GM12878 (cell line): ENCODE data around the gene CDC42BPB. TPM values are rescaled to one million over a fixed set of nuclear protein-coding genes. Genes with fewer than 3 reads are reported as not detected.

Source experiments
- ATAC-seq: fragments of 200-7000 bp; cut with Tn5 transposase; 3 replicates; pipeline ENCODE4 v1.9.1; 2020; ENCODE audit warnings: mild to moderate bottlenecking, moderate library complexity
- BruUV-seq: library from RNA; stranded (reverse); fragments of 400-500 nt; replicated peaks from 2 replicates; lab custom pipeline; 2021; lab: Mats Ljungman, UMichigan
- CTCF ChIA-PET: fragments of 300-600 bp; sonication (Branson Sonifier 250); formaldehyde crosslinking; extraction: SDS; loops from one replicate; lab custom pipeline; 2021; ENCODE audit warnings: inconsistent platforms; lab: Yijun Ruan, JAX
- POLR2A ChIA-PET: fragments of 350-600 bp; formaldehyde crosslinking; extraction: SDS; loops from one replicate; lab custom pipeline; 2021; ENCODE audit warnings: inconsistent platforms; lab: Charles Lee
- RAD21 ChIA-PET: fragments of 300-600 bp; sonication (Branson Sonifier 250); formaldehyde crosslinking; loops from one replicate; lab custom pipeline; 2023; ENCODE audit warnings: antibody characterized with exemption; ENCODE audit not compliant: unreplicated experiment; lab: Charles Lee
- SMC1A ChIA-PET: fragments of 300-600 bp; sonication (Branson Sonifier 250); formaldehyde crosslinking; loops from one replicate; lab custom pipeline; 2023; ENCODE audit not compliant: unreplicated experiment, uncharacterized antibody; lab: Charles Lee
- DNase-seq: peaks from one replicate; pipeline ENCODE4 v3.0.0-alpha.2; 2011; ENCODE audit warnings: low read depth, low spot score
- FAIRE-seq: peaks from 3 replicates; lab custom pipeline; 2011; peaks lifted over from hg19 to GRCh38; lab: Jason Lieb, UNC
- H2AFZ ChIP-seq: 2 replicates; pipeline ENCODE4 v1.6.0; 2011; ENCODE audit warnings: low read depth, low read length, control low read depth; ENCODE audit not compliant: control insufficient read depth
- H3K27ac ChIP-seq: 2 replicates; pipeline ENCODE4 v1.5.1; 2011; ENCODE audit warnings: control low read depth; ENCODE audit not compliant: control insufficient read depth, insufficient read depth
- H3K27me3 ChIP-seq, 2 experiments: replicated peaks in 1 of 2; 2 replicates each; pipeline versions ENCODE4 v1.6.0 to v1.6.1; 2011; ENCODE audit warnings: low read length in 1 of 2; ENCODE audit not compliant: control insufficient read depth in 2 of 2, insufficient read depth in 2 of 2
- H3K36me3 ChIP-seq, 2 experiments: 2 replicates each; pipeline ENCODE4 v1.5.1; 2011; ENCODE audit warnings: low read length in 1 of 2; ENCODE audit not compliant: control insufficient read depth in 2 of 2, insufficient read depth in 2 of 2
- H3K4me1 ChIP-seq: 2 replicates; pipeline ENCODE4 v1.6.1; 2011; ENCODE audit warnings: mild to moderate bottlenecking, low read length, moderate library complexity, mixed read lengths; ENCODE audit not compliant: control insufficient read depth, insufficient read depth
- H3K4me2 ChIP-seq: 2 replicates; pipeline ENCODE4 v1.6.0; 2011; ENCODE audit warnings: control low read depth; ENCODE audit not compliant: control insufficient read depth, insufficient read depth
- H3K4me3 ChIP-seq: fragments of 200-600 bp; sonication (generic); 2 replicates; pipeline ENCODE4 v1.5.1; 2016
- H3K79me2 ChIP-seq: 2 replicates; pipeline ENCODE4 v1.6.0; 2011; ENCODE audit warnings: low read length; ENCODE audit not compliant: control insufficient read depth, insufficient read depth
- H3K9ac ChIP-seq: 2 replicates; pipeline ENCODE4 v1.8.0; 2011; ENCODE audit warnings: low read length, control low read depth, mixed read lengths; ENCODE audit not compliant: control insufficient read depth, insufficient read depth
- H3K9me3 ChIP-seq: replicated peaks from 3 replicates; pipeline ENCODE4 v1.5.1; 2011; ENCODE audit warnings: mild to moderate bottlenecking, low read length; ENCODE audit not compliant: control insufficient read depth, insufficient read depth
- H4K20me1 ChIP-seq: 2 replicates; pipeline ENCODE4 v1.6.0; 2011; ENCODE audit not compliant: control insufficient read depth, insufficient read depth
- ATF7 ChIP-seq: fragments of 450-650 bp; IDR thresholded peaks from 2 replicates; pipeline ENCODE4 v1.6.1; 2016; ENCODE audit warnings: low read depth, mild to moderate bottlenecking
- CBX5 ChIP-seq: sonication (generic); IDR thresholded peaks from 2 replicates; pipeline ENCODE4 v1.6.1; 2016; ENCODE audit warnings: low read depth, moderate library complexity, mild to moderate bottlenecking, inconsistent platforms
- CHD2 ChIP-seq: IDR thresholded peaks from 2 replicates; pipeline ENCODE4 v1.6.1; 2011; ENCODE audit warnings: low read depth, low read length, improper control_type of control experiment, borderline replicate concordance
- CTCF ChIP-seq, 3 experiments: IDR thresholded peaks in 2 of 3; conservative IDR thresholded peaks in 1 of 3; 2 replicates each; pipeline ENCODE4 v1.5.1; 2011; ENCODE audit warnings: low read depth in 3 of 3, low read length in 3 of 3, mild to moderate bottlenecking in 3 of 3, control low read depth in 2 of 3, moderate library complexity in 2 of 3, inconsistent platforms in 1 of 3, mixed read lengths in 1 of 3; ENCODE audit not compliant: control insufficient read depth in 2 of 3, insufficient read depth in 1 of 3; ENCODE audit errors: extremely low read depth in 1 of 3
- EZH2 ChIP-seq: IDR thresholded peaks from 2 replicates; pipeline ENCODE4 v1.6.1; 2012; ENCODE audit warnings: low read depth, mild to moderate bottlenecking, control low read depth, inconsistent platforms, low read length, borderline replicate concordance; ENCODE audit not compliant: control insufficient read depth
- IKZF2 ChIP-seq, 2 experiments: fragments of 450-650 bp; IDR thresholded peaks; 2 replicates each; pipeline ENCODE4 v1.6.1; 2017; ENCODE audit warnings: mild to moderate bottlenecking in 2 of 2, moderate library complexity in 2 of 2
- IRF4 ChIP-seq: IDR thresholded peaks from 2 replicates; pipeline ENCODE4 v1.6.1; 2011; ENCODE audit warnings: low read depth, low read length
- IRF5 ChIP-seq: fragments of 450-650 bp; IDR thresholded peaks from 2 replicates; pipeline ENCODE4 v1.6.1; 2017; ENCODE audit warnings: borderline replicate concordance
- NFYB ChIP-seq: IDR thresholded peaks from 2 replicates; pipeline ENCODE4 v1.6.1; 2011; ENCODE audit warnings: low read depth, mild to moderate bottlenecking, low read length, improper control_type of control experiment, moderate library complexity; ENCODE audit not compliant: insufficient read depth
- NR2C1 ChIP-seq: fragments of 450-650 bp; IDR thresholded peaks from 2 replicates; pipeline ENCODE4 v1.6.1; 2017; ENCODE audit warnings: antibody characterized with exemption, mild to moderate bottlenecking, moderate library complexity
- POU2F2 ChIP-seq: IDR thresholded peaks from 3 replicates; pipeline ENCODE4 v1.6.1; 2011; ENCODE audit warnings: low read depth, mild to moderate bottlenecking, low read length, borderline replicate concordance
- RCOR1 ChIP-seq: conservative IDR thresholded peaks from 2 replicates; pipeline ENCODE4 v1.6.1; 2012; ENCODE audit warnings: low read depth, low read length, improper control_type of control experiment
- SMC3 ChIP-seq: IDR thresholded peaks from 2 replicates; pipeline ENCODE4 v1.6.1; 2011; ENCODE audit warnings: low read length, improper control_type of control experiment, borderline replicate concordance
- TCF3 ChIP-seq: IDR thresholded peaks from 2 replicates; pipeline ENCODE4 v1.6.1; 2012; ENCODE audit warnings: low read depth, mild to moderate bottlenecking, low read length, borderline replicate concordance; ENCODE audit not compliant: insufficient read depth
- WGBS: methylation state at CpG from one replicate; pipeline ENCODE4 v1.1.6; 2016; ENCODE audit warnings: low lambda C conversion rate; ENCODE audit not compliant: insufficient replicate concordance, insufficient coverage; ENCODE audit errors: missing lambda C conversion rate; 5-methylcytosine and 5-hydroxymethylcytosine counted together
- in situ Hi-C: fragments of 300-500 bp; cut with MboI; formaldehyde crosslinking; loops from 9 replicates; pipeline ENCODE4 v1.14.3; 2018; ENCODE audit warnings: mixed read lengths
- intact Hi-C: fragments of 100-400 bp; cut with micrococcal nuclease; formaldehyde crosslinking; loops from one replicate; pipeline ENCODE4 v1.14.2; 2022; ENCODE audit not compliant: unreplicated experiment
- polyA plus RNA-seq, 11 experiments: library from polyadenylated mRNA; depleted of rRNA in 4 of 11; unstranded in 6 of 11; stranded (reverse) in 5 of 11; fragments of >200 nt; fragmentation: Nextera tagmentation in 4 of 11; fragmentation: Illumina TruSeq in 1 of 11; extraction: Ambion mirVana in 4 of 11; extraction: Trizol in 1 of 11; gene quantifications; 1 replicate in 1 of 11; 2 replicates in 10 of 11; pipeline versions ENCODE4 v1.2.1 to v1.2.3, GENCODE V29; 2011 to 2016; ENCODE audit warnings: inconsistent platforms in 2 of 11, missing spikeins in 2 of 11, low read depth in 1 of 11
- total RNA-seq, 4 experiments: library from RNA; depleted of rRNA in 3 of 4; stranded (reverse); fragments of >200 nt in 3 of 4; fragmentation: Illumina TruSeq in 1 of 4; extraction: Trizol in 1 of 4; gene quantifications; 2 replicates each; pipeline versions ENCODE4 v1.2.1 to v1.2.3, GENCODE V29; 2013 to 2021

The CDC42BPB gene
- total and polyA plus RNA-seq, 10 of the 15 experiments (the other 5 are each of a cell fraction or from before 2014, with no cell fraction given): 0.42 to 22.1 (median 13.3) TPM

- TF ChIP-seq IKZF2 (IDR thresholded peaks at IDR 0.05) (no peak), RCOR1 (no peak), IRF5 (no peak), SMC3 (no peak)
- no TSS peak for BruUV-seq
- intact Hi-C loops: no loop called here
- no peaks in the 10 kb centered on the region for H4K20me1 ChIP-seq
- no peak overlapping the region for H3K9ac ChIP-seq
- POLR2A ChIA-PET: no interaction called here
- in situ Hi-C loops: no loop called here
- no peak overlapping the region for H3K27ac ChIP-seq
- DNase-seq (no peak), ATAC-seq (no peak), FAIRE-seq (no peak)
- RAD21 ChIA-PET: interaction anchor here (0.5 kb wide), 1 partner anchor 240 kb away, joined by 4 read pairs; no protein-coding TSS in a partner anchor
- peaks cover 14% of the 10 kb centered on the region for H3K4me1 ChIP-seq
- H3K4me3 ChIP-seq: no peak overlapping the region
- H3K9me3 ChIP-seq: no peaks in the 10 kb centered on the region
- SMC1A ChIA-PET: no interaction called here
- CTCF ChIA-PET: interaction anchor here (0.6 kb wide), 1 partner anchor 256 kb away, joined by 3 read pairs; no protein-coding TSS in a partner anchor
- H3K36me3 ChIP-seq: peaks cover 9 to 10% of the 10 kb centered on the region in 2 experiments; a peak in 3 of 4 replicates
- no peaks in the 10 kb centered on the region for H3K27me3 ChIP-seq
- H3K4me2 ChIP-seq: no peak overlapping the region
- no peaks in the 10 kb centered on the region for H3K79me2 ChIP-seq
- WGBS: 60% methylated on average over 6 of the region's 6 CpGs
- H2AFZ ChIP-seq: no peak overlapping the region
These were observed 105.1 kb downstream of the CDC42BPB start for GRCh38 chr14:102952276-102952675.

- POLR2A ChIA-PET: no interaction called here
- SMC1A ChIA-PET: no interaction called here
- Histone ChIP-seq H3K4me3 (no peak overlapping the region), H2AFZ (no peak overlapping the region), H4K20me1 (no peaks in the 10 kb centered on the region), H3K9ac (no peak overlapping the region), H3K9me3 (no peaks in the 10 kb centered on the region), H3K79me2 (no peaks in the 10 kb centered on the region), H3K4me1 (peaks cover 19% of the 10 kb centered on the region), H3K27me3 (no peaks in the 10 kb centered on the region), H3K4me2 (no peak overlapping the region), H3K27ac (no peak overlapping the region), H3K36me3 (peaks cover 9 to 10% of the 10 kb centered on the region in 2 experiments; a peak in 3 of 4 replicates)
- in situ Hi-C loops (no loop called here), intact Hi-C loops (no loop called here)
- BruUV-seq: no TSS peak
- DNase-seq (no peak), FAIRE-seq (no peak), ATAC-seq (no peak)
- RAD21 ChIA-PET: interaction anchor here (0.5 kb wide), 1 partner anchor 239 kb away, joined by 4 read pairs; no protein-coding TSS in a partner anchor
- WGBS: 75% methylated on average over 8 of the region's 8 CpGs
- CTCF ChIA-PET: no interaction called here
- no peak for TF ChIP-seq EZH2
- TF ChIP-seq CTCF (IDR thresholded peaks at IDR 0.05 in 2 of 3, conservative IDR thresholded peaks at IDR 0.05 in 1 of 3; ENCODE audit: control insufficient read depth in 2 of 3, extremely low read depth in 1 of 3, insufficient read depth in 1 of 3, low read depth in 3 of 3, low read length in 3 of 3): no peak
- no peak for TF ChIP-seq IKZF2 (IDR thresholded peaks at IDR 0.05)
- TF ChIP-seq CHD2: no peak
- TF ChIP-seq POU2F2: no peak
- no peak for TF ChIP-seq ATF7
- TF ChIP-seq IRF4: no peak
- no peak for TF ChIP-seq CBX5
- TF ChIP-seq TCF3: no peak
- no peak for TF ChIP-seq NR2C1
- no peak for TF ChIP-seq NFYB
These were observed 105.5 kb downstream of the CDC42BPB start for GRCh38 chr14:102951799-102952198.
